Activated CD4-positive, CD25-positive, alpha-beta regulatory T cell (primary cell): ENCODE data around the gene SFR1.
"Not testable (repeated sequence)": the region's sequence is repeated elsewhere in the genome, so short reads cannot be mapped to it uniquely, and the experiment has no call there.

ENCODE experiments used
- DNase-seq, 4 experiments: peaks; one replicate each; lab custom pipeline; 2025; lab: John Stamatoyannopoulos, UW

Gene SFR1

GRCh38 chr10:104174136-104174535 is 52.2 kb downstream of the SFR1 start:
- DNase-seq, result not testable (repeated sequence)
